Liver (tissue), 9 donors: ENCODE data around the gene CAPZA2. TPM values are rescaled to one million over a fixed set of nuclear protein-coding genes. Genes with fewer than 3 reads are reported as not detected.
"Not testable (repeated sequence)": the region's sequence is repeated elsewhere in the genome, so short reads cannot be mapped to it uniquely, and the experiment has no call there.

Source experiments
- DNase-seq: peaks from one replicate; pipeline ENCODE4 v3.0.0-alpha.2; 2017; ENCODE audit warnings: low spot score
- H3K27ac ChIP-seq, 2 donors: one replicate each; pipeline ENCODE4 v1.7.0; 2013; ENCODE audit warnings: inconsistent platforms in 2 of 2, low read length in 2 of 2, control low read depth in 1 of 2, low read depth in 1 of 2, mild to moderate bottlenecking in 1 of 2
- H3K27me3 ChIP-seq, 4 donors: one replicate each; pipeline versions ENCODE4 v1.6.1 to v1.7.0; 2013; ENCODE audit warnings: low read length in 3 of 4, inconsistent platforms in 1 of 4, mild to moderate bottlenecking in 1 of 4, moderate library complexity in 1 of 4; ENCODE audit not compliant: control insufficient read depth in 4 of 4, insufficient read depth in 4 of 4
- H3K36me3 ChIP-seq, 4 donors: one replicate each; pipeline versions ENCODE4 v1.6.1 to v1.7.0; 2013; ENCODE audit warnings: low read length in 3 of 4, mild to moderate bottlenecking in 3 of 4, low read depth in 1 of 4, moderate library complexity in 1 of 4; ENCODE audit not compliant: control insufficient read depth in 4 of 4, insufficient read depth in 3 of 4
- H3K4me1 ChIP-seq, 4 donors: one replicate each; pipeline versions ENCODE4 v1.6.1 to v1.7.0; 2013; ENCODE audit warnings: low read length in 3 of 4, mild to moderate bottlenecking in 3 of 4, moderate library complexity in 1 of 4; ENCODE audit not compliant: control insufficient read depth in 4 of 4, insufficient read depth in 4 of 4
- H3K4me3 ChIP-seq, 3 donors: one replicate each; pipeline versions ENCODE4 v1.6.1 to v1.7.0; 2013; ENCODE audit warnings: low read length in 3 of 3, control low read depth in 1 of 3, low read depth in 1 of 3, mild to moderate bottlenecking in 1 of 3
- H3K9ac ChIP-seq, 2 donors: one replicate each; pipeline ENCODE4 v1.7.0; 2013; ENCODE audit warnings: low read length in 2 of 2, mild to moderate bottlenecking in 2 of 2, moderate library complexity in 2 of 2, control low read depth in 1 of 2, low read depth in 1 of 2
- H3K9me3 ChIP-seq, 4 donors: one replicate each; pipeline versions ENCODE4 v1.6.1 to v1.7.0; 2013; ENCODE audit warnings: low read length in 3 of 4; ENCODE audit not compliant: control insufficient read depth in 4 of 4
- CTCF ChIP-seq: fragments of 150-350 bp; IDR thresholded peaks from 2 replicates; pipeline ENCODE4 v1.5.1; 2017; ENCODE audit warnings: improper control_type of control experiment, low read depth, low read length; ENCODE audit not compliant: missing input control
- GABPA ChIP-seq, 2 donors: IDR thresholded peaks in 1 of 2; conservative IDR thresholded peaks in 1 of 2; 2 replicates each; pipeline ENCODE4 v1.6.1; 2016; ENCODE audit warnings: antibody characterized with exemption in 2 of 2, mild to moderate bottlenecking in 1 of 2, moderate library complexity in 1 of 2
- HNF4A ChIP-seq, 2 donors: conservative IDR thresholded peaks; 2 replicates each; pipeline ENCODE4 v1.6.1; 2016; ENCODE audit warnings: antibody characterized with exemption in 2 of 2, mild to moderate bottlenecking in 2 of 2
- HNF4G ChIP-seq: IDR thresholded peaks from 2 replicates; pipeline ENCODE4 v1.6.1; 2016; ENCODE audit warnings: antibody characterized with exemption
- JUND ChIP-seq, 2 donors: IDR thresholded peaks; 2 replicates each; pipeline ENCODE4 v1.6.1; 2016; ENCODE audit warnings: antibody characterized with exemption in 2 of 2
- NR2F2 ChIP-seq: IDR thresholded peaks from 2 replicates; pipeline ENCODE4 v1.6.1; 2016; ENCODE audit warnings: antibody characterized with exemption
- RXRA ChIP-seq, 2 donors: IDR thresholded peaks; 2 replicates each; pipeline ENCODE4 v1.6.1; 2017 to 2018; ENCODE audit warnings: antibody characterized with exemption in 2 of 2, mild to moderate bottlenecking in 1 of 2
- TAF1 ChIP-seq: conservative IDR thresholded peaks from 2 replicates; pipeline ENCODE4 v1.6.1; 2016; ENCODE audit warnings: antibody characterized with exemption, mild to moderate bottlenecking
- YY1 ChIP-seq: IDR thresholded peaks from 2 replicates; pipeline ENCODE4 v1.6.1; 2016; ENCODE audit warnings: antibody characterized with exemption, mild to moderate bottlenecking
- ZBTB33 ChIP-seq: IDR thresholded peaks from 2 replicates; pipeline ENCODE4 v1.6.1; 2016; ENCODE audit warnings: antibody characterized with exemption
- WGBS: extraction: QIAGEN DNeasy Blood & Tissue Kit; methylation state at CpG from one replicate; pipeline ENCODE4 v1.1.7; 2013; 5-methylcytosine and 5-hydroxymethylcytosine counted together
- polyA plus RNA-seq, 2 donors: library from polyadenylated mRNA; stranded (reverse) in 1 of 2; unstranded in 1 of 2; fragments of 200-250 nt in 1 of 2; fragments of >200 nt in 1 of 2; fragmentation: Nextera tagmentation in 1 of 2; extraction: Ambion mirVana in 1 of 2; gene quantifications; one replicate each; pipeline versions ENCODE4 v1.2.1 to v1.2.3, GENCODE V29; 2013 to 2015
- total RNA-seq, 2 donors: library from RNA; depleted of rRNA; stranded (reverse); fragments of >200 nt; gene quantifications; one replicate each; pipeline ENCODE4 v1.2.3, GENCODE V29; 2014
- TF ChIP-seq, protein P1 (sequence below): IDR thresholded peaks from 2 replicates; pipeline ENCODE4 v1.6.1; 2016; ENCODE audit warnings: antibody characterized with exemption, mild to moderate bottlenecking
- donor health status: healthy.
- donor health status: healthy.
- donor health status: healthy.
- donor health status: healthy.
- donor health status: healthy.

CAPZA2 gene
- total and polyA plus RNA-seq, 4 donors, result 45.1 to 90.0 (median 69.1) TPM

- not testable (repeated sequence) for H3K4me3 ChIP-seq, H3K27ac ChIP-seq, H3K9ac ChIP-seq, H3K27me3 ChIP-seq, H3K4me1 ChIP-seq, DNase-seq, H3K36me3 ChIP-seq, H3K9me3 ChIP-seq
- 99% methylated on average over 4 of the region's 4 CpGs for WGBS
Observed at GRCh38 chr7:116821647-116822046, 40.7 kb upstream of the CAPZA2 start.

GRCh38 chr7:116824449-116824848 lies 37.9 kb upstream of the CAPZA2 start:
- H3K36me3 ChIP-seq, result no peaks in the 10 kb centered on the region
- DNase-seq, result no peak
- H3K4me1 ChIP-seq, result no peaks in the 10 kb centered on the region
- no peak overlapping the region for H3K9ac ChIP-seq
- TF ChIP-seq NR2F2 (no peak), HNF4G (no peak), ZBTB33 (no peak), JUND (IDR thresholded peaks at IDR 0.05) (no peak), RXRA (IDR thresholded peaks at IDR 0.05) (no peak), TAF1 (no peak), CTCF (no peak), HNF4A (conservative IDR thresholded peaks at IDR 0.05) (no peak), YY1 (no peak)
- TF ChIP-seq, protein P1, sequence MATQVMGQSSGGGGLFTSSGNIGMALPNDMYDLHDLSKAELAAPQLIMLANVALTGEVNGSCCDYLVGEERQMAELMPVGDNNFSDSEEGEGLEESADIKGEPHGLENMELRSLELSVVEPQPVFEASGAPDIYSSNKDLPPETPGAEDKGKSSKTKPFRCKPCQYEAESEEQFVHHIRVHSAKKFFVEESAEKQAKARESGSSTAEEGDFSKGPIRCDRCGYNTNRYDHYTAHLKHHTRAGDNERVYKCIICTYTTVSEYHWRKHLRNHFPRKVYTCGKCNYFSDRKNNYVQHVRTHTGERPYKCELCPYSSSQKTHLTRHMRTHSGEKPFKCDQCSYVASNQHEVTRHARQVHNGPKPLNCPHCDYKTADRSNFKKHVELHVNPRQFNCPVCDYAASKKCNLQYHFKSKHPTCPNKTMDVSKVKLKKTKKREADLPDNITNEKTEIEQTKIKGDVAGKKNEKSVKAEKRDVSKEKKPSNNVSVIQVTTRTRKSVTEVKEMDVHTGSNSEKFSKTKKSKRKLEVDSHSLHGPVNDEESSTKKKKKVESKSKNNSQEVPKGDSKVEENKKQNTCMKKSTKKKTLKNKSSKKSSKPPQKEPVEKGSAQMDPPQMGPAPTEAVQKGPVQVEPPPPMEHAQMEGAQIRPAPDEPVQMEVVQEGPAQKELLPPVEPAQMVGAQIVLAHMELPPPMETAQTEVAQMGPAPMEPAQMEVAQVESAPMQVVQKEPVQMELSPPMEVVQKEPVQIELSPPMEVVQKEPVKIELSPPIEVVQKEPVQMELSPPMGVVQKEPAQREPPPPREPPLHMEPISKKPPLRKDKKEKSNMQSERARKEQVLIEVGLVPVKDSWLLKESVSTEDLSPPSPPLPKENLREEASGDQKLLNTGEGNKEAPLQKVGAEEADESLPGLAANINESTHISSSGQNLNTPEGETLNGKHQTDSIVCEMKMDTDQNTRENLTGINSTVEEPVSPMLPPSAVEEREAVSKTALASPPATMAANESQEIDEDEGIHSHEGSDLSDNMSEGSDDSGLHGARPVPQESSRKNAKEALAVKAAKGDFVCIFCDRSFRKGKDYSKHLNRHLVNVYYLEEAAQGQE, result no peak
- H3K9me3 ChIP-seq, result no peaks in the 10 kb centered on the region
- no peaks in the 10 kb centered on the region for H3K27me3 ChIP-seq
- H3K27ac ChIP-seq, result no peak overlapping the region
- no peak overlapping the region for H3K4me3 ChIP-seq

DNA sequence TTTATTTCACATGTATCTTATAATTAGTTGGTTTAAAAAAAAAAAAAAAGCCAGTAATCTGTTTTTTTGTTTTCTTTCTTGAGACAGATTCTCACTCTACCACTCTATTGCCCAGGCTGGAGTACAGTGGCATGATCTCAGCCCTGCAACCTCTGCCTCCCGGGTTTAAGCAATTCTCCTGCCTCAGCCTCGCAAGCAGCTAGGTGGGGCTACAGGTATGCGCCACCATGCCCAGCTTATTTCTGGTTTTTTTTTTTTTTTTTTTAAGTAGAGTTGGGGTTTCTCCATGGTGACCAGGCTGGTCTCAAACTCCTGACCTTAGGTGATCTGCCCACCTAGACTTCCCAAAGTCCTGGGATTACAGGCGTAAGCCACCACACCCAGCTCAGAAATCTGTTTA lies 34.1 kb upstream of the CAPZA2 start:
- no peak overlapping the region for H3K9ac ChIP-seq
- H3K27ac ChIP-seq, result no peak overlapping the region
- H3K27me3 ChIP-seq, result no peaks in the 10 kb centered on the region
- peaks cover 0 to 5% (median 0%) of the 10 kb centered on the region in 4 donors for H3K36me3 ChIP-seq
- no peak for DNase-seq
- no peak for TF ChIP-seq GABPA (IDR thresholded peaks at IDR 0.05 in 1 of 2, conservative IDR thresholded peaks at IDR 0.05 in 1 of 2)
- no peak overlapping the region for H3K4me3 ChIP-seq
- H3K9me3 ChIP-seq, result no peaks in the 10 kb centered on the region
- WGBS, result 97% methylated on average over 4 of the region's 4 CpGs
- H3K4me1 ChIP-seq, result no peaks in the 10 kb centered on the region
